Mammary epithelial cell (primary cell): Measurements from ENCODE around the gene DRG2.

Experiments used
- EZH2 ChIP-seq: IDR thresholded peaks from 2 replicates; pipeline ENCODE4 v1.6.1; 2012; ENCODE audit warnings: low read length, inconsistent platforms, borderline replicate concordance
- TF ChIP-seq, protein P1 (sequence below), 2 donors: IDR thresholded peaks in 1 of 2; conservative IDR thresholded peaks in 1 of 2; 2 replicates each; pipeline ENCODE4 v1.5.1; 2011 to 2012; ENCODE audit warnings: inconsistent platforms in 2 of 2, low read length in 2 of 2, mild to moderate bottlenecking in 2 of 2, control low read depth in 1 of 2, low read depth in 1 of 2; ENCODE audit not compliant: insufficient read depth in 1 of 2; ENCODE audit errors: extremely low read depth in 1 of 2

DNA sequence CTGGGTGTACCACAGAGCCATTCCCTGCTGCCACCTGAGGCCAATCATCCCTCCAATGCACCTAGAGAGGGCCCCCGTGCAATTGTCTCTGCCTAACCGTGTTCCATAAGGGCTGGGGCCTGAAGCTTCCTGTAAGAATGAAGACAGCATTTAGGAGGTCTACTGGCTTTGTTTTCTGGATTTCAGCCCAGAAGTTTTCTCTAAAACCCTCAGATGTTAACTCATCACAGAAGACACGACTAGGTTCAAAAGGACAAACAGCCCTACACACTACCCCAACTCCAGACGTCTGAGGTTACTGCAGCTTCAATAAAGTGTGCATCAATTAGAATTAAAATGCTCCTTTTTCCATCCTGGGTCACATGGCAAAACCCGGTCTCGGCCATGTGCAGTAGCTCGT lies 10.8 kb upstream of the DRG2 start:
- TF ChIP-seq, protein P1, sequence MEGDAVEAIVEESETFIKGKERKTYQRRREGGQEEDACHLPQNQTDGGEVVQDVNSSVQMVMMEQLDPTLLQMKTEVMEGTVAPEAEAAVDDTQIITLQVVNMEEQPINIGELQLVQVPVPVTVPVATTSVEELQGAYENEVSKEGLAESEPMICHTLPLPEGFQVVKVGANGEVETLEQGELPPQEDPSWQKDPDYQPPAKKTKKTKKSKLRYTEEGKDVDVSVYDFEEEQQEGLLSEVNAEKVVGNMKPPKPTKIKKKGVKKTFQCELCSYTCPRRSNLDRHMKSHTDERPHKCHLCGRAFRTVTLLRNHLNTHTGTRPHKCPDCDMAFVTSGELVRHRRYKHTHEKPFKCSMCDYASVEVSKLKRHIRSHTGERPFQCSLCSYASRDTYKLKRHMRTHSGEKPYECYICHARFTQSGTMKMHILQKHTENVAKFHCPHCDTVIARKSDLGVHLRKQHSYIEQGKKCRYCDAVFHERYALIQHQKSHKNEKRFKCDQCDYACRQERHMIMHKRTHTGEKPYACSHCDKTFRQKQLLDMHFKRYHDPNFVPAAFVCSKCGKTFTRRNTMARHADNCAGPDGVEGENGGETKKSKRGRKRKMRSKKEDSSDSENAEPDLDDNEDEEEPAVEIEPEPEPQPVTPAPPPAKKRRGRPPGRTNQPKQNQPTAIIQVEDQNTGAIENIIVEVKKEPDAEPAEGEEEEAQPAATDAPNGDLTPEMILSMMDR (conservative IDR thresholded peaks at IDR 0.05 in 1 of 2, IDR thresholded peaks at IDR 0.05 in 1 of 2; ENCODE audit: extremely low read depth in 1 of 2, insufficient read depth in 1 of 2, low read depth in 1 of 2, low read length in 2 of 2) = no peak
- no peak for TF ChIP-seq EZH2
